OCI-LY3 (cell line): ENCODE data around the gene TINCR.

ENCODE experiments used
- EZH2phosphoT487 ChIP-seq: fragments of 200-600 bp; shearing (Covaris generic); IDR thresholded peaks from 2 replicates; pipeline ENCODE4 v1.6.1; 2018; ENCODE audit warnings: antibody characterized with exemption, mixed run types, low read depth
- TF ChIP-seq, protein P1 (sequence below): fragments of 200-600, 300-600 bp; sonication (generic); IDR thresholded peaks from 2 replicates; pipeline ENCODE4 v1.5.1; 2014; ENCODE audit warnings: antibody characterized with exemption, low read length, low read depth

DNA sequence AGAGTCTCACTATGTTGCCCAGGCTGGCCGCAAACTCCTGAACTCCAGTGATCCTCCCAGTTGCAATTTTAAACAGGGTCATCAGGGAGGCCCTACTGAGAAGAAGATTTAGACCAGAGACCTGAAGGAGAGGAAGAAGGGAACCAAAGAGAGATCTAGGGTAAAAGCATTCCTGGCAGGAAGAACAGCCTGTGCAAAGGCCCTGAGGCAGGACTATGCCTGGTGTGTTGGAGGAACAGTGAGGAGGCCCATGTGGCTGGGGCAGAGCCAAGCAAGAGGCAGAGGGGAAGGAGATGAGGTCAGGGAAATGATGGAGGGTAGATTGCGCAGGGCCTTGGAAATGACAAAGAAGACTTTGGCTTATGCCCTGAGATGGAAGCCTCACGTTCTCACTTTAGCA, 34.5 kb downstream of the TINCR start:
- TF ChIP-seq, protein P1, sequence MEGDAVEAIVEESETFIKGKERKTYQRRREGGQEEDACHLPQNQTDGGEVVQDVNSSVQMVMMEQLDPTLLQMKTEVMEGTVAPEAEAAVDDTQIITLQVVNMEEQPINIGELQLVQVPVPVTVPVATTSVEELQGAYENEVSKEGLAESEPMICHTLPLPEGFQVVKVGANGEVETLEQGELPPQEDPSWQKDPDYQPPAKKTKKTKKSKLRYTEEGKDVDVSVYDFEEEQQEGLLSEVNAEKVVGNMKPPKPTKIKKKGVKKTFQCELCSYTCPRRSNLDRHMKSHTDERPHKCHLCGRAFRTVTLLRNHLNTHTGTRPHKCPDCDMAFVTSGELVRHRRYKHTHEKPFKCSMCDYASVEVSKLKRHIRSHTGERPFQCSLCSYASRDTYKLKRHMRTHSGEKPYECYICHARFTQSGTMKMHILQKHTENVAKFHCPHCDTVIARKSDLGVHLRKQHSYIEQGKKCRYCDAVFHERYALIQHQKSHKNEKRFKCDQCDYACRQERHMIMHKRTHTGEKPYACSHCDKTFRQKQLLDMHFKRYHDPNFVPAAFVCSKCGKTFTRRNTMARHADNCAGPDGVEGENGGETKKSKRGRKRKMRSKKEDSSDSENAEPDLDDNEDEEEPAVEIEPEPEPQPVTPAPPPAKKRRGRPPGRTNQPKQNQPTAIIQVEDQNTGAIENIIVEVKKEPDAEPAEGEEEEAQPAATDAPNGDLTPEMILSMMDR, result no peak
- TF ChIP-seq EZH2phosphoT487, result no peak
